HepG2 (cell line): ENCODE measurements around the gene NDRG2. TPM values are rescaled to one million over a fixed set of nuclear protein-coding genes. Genes with fewer than 3 reads are reported as not detected.

Experiments used
- CHCHD3 ChIP-seq: sonication (generic); formaldehyde crosslinking; IDR thresholded peaks from 2 replicates; pipeline ENCODE4 v1.8.0; 2022; ENCODE audit warnings: mild to moderate bottlenecking, missing genetic modification reagents, moderate library complexity
- FOXK2 ChIP-seq: fragments of 450-650 bp; IDR thresholded peaks from 2 replicates; pipeline ENCODE4 v1.6.1; 2016
- KMT2A ChIP-seq: sonication (generic); formaldehyde crosslinking; IDR thresholded peaks from 2 replicates; pipeline ENCODE4 v1.4.0; 2020; ENCODE audit warnings: missing genetic modification reagents
- MED1 ChIP-seq: sonication (generic); formaldehyde crosslinking; IDR thresholded peaks from 2 replicates; pipeline ENCODE4 v1.4.0; 2020; ENCODE audit warnings: missing genetic modification reagents
- POLR2AphosphoS5 ChIP-seq: IDR thresholded peaks from 2 replicates; pipeline ENCODE4 v1.6.1; 2012; ENCODE audit warnings: low read depth, low read length
- SAP130 ChIP-seq: IDR thresholded peaks from 2 replicates; pipeline ENCODE4 v1.6.1; 2016; ENCODE audit warnings: low read depth
- TBL1XR1 ChIP-seq: fragments of 150-350 bp; IDR thresholded peaks from 2 replicates; pipeline ENCODE4 v1.6.1; 2014; ENCODE audit warnings: borderline replicate concordance, low read length; ENCODE audit not compliant: partially characterized antibody
- ZNF570 ChIP-seq: sonication (generic); formaldehyde crosslinking; IDR thresholded peaks from 2 replicates; pipeline ENCODE4 v1.4.0; 2020; ENCODE audit warnings: mild to moderate bottlenecking, missing genetic modification reagents, borderline replicate concordance
- polyA plus RNA-seq, 8 experiments: library from polyadenylated mRNA; depleted of rRNA in 3 of 8; stranded (reverse) in 7 of 8; unstranded in 1 of 8; fragments of >200 nt; fragmentation: Illumina TruSeq in 4 of 8; extraction: Trizol in 4 of 8; gene quantifications; 2 replicates each; pipeline versions ENCODE4 v1.2.1 to v1.2.3, GENCODE V29; 2011 to 2016; ENCODE audit warnings: low read depth in 4 of 8, missing spikeins in 1 of 8, mixed read lengths in 1 of 8; ENCODE audit not compliant: insufficient read depth in 1 of 8
- total RNA-seq, 5 experiments: library from RNA; depleted of rRNA; stranded (reverse); fragments of >200 nt; fragmentation: Illumina TruSeq; extraction: Trizol; gene quantifications; 2 replicates each; pipeline ENCODE4 v1.2.3, GENCODE V29; 2016; ENCODE audit warnings: low read depth in 1 of 5
- TF ChIP-seq, protein P1 (sequence below): sonication (generic); formaldehyde crosslinking; IDR thresholded peaks from 2 replicates; pipeline ENCODE4 v1.9.0; 2021; ENCODE audit warnings: missing genetic modification reagents, borderline replicate concordance
- TF ChIP-seq, protein P2 (sequence below): sonication (generic); formaldehyde crosslinking; IDR thresholded peaks from one replicate; pipeline ENCODE4 v1.5.1; 2020; ENCODE audit warnings: mild to moderate bottlenecking, missing genetic modification reagents; ENCODE audit errors: not compliant biosample characterization
- TF ChIP-seq, protein P3 (sequence below): sonication (generic); formaldehyde crosslinking; IDR thresholded peaks from 2 replicates; pipeline ENCODE4 v1.5.0; 2020; ENCODE audit warnings: missing genetic modification reagents, mild to moderate bottlenecking, borderline replicate concordance
- TF ChIP-seq, protein P4 (sequence below): sonication (generic); formaldehyde crosslinking; IDR thresholded peaks from 2 replicates; pipeline ENCODE4 v1.4.0; 2020; ENCODE audit warnings: mild to moderate bottlenecking, missing genetic modification reagents

Gene NDRG2
- total and polyA plus RNA-seq, 2 of the 13 experiments (the other 11 are each of a cell fraction or from before 2014, with no cell fraction given): 27.2 to 189 TPM

DNA sequence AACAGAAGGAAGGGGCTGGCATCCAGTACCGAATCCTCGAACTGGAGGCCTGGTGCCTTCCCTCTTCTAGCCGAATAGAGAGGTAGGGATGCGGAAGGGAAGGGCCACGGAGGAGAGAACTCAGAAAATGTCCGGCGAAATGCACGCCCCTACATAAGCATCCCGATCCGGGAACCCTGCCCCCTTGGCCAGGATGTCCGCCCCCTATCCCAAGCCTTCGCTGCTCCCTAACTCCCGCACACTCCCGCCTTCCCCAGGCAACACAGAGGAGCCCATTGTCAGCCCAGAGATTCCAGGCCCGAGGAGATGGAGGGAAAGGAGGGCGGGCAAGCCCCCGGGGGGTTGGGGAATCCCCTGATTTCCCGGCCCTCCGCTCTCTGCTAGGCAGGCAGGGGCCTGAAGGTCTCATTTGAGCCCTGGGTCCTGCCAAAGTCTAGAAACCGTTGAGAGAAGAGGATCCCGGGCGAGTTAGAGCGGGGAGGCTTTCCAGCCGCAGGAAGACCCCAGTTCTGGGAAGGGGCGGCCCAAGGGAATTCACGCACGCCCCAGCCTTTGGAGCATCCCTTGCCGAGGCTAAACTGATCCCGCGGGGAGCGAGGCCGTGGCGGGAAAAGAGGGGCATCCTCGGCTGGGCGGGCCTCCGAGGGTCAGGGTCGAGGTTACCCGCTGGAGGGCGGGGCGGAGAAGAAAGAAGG is 44.7 kb upstream of the NDRG2 start (continued):
- TF ChIP-seq, protein P1, sequence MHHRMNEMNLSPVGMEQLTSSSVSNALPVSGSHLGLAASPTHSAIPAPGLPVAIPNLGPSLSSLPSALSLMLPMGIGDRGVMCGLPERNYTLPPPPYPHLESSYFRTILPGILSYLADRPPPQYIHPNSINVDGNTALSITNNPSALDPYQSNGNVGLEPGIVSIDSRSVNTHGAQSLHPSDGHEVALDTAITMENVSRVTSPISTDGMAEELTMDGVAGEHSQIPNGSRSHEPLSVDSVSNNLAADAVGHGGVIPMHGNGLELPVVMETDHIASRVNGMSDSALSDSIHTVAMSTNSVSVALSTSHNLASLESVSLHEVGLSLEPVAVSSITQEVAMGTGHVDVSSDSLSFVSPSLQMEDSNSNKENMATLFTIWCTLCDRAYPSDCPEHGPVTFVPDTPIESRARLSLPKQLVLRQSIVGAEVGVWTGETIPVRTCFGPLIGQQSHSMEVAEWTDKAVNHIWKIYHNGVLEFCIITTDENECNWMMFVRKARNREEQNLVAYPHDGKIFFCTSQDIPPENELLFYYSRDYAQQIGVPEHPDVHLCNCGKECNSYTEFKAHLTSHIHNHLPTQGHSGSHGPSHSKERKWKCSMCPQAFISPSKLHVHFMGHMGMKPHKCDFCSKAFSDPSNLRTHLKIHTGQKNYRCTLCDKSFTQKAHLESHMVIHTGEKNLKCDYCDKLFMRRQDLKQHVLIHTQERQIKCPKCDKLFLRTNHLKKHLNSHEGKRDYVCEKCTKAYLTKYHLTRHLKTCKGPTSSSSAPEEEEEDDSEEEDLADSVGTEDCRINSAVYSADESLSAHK (CRISPR knock-in tag): 0 out of 2 replicates have a peak, but pooled peaks have one; percentile 33
- TF ChIP-seq TBL1XR1 (peak; percentile 19), FOXK2 (no peak), MED1 (CRISPR knock-in tag) (peak; percentile 62), POLR2AphosphoS5 (no peak), KMT2A (peak; percentile 79; the same call in 1 of the 2 replicates), ZNF570 (0 out of 2 replicates have a peak, but pooled peaks have one; percentile 23), SAP130 (CRISPR knock-in tag) (peak; percentile 45), CHCHD3 (CRISPR knock-in tag) (peak; percentile 36; the same call in 1 of the 2 replicates)
- TF ChIP-seq, protein P2, sequence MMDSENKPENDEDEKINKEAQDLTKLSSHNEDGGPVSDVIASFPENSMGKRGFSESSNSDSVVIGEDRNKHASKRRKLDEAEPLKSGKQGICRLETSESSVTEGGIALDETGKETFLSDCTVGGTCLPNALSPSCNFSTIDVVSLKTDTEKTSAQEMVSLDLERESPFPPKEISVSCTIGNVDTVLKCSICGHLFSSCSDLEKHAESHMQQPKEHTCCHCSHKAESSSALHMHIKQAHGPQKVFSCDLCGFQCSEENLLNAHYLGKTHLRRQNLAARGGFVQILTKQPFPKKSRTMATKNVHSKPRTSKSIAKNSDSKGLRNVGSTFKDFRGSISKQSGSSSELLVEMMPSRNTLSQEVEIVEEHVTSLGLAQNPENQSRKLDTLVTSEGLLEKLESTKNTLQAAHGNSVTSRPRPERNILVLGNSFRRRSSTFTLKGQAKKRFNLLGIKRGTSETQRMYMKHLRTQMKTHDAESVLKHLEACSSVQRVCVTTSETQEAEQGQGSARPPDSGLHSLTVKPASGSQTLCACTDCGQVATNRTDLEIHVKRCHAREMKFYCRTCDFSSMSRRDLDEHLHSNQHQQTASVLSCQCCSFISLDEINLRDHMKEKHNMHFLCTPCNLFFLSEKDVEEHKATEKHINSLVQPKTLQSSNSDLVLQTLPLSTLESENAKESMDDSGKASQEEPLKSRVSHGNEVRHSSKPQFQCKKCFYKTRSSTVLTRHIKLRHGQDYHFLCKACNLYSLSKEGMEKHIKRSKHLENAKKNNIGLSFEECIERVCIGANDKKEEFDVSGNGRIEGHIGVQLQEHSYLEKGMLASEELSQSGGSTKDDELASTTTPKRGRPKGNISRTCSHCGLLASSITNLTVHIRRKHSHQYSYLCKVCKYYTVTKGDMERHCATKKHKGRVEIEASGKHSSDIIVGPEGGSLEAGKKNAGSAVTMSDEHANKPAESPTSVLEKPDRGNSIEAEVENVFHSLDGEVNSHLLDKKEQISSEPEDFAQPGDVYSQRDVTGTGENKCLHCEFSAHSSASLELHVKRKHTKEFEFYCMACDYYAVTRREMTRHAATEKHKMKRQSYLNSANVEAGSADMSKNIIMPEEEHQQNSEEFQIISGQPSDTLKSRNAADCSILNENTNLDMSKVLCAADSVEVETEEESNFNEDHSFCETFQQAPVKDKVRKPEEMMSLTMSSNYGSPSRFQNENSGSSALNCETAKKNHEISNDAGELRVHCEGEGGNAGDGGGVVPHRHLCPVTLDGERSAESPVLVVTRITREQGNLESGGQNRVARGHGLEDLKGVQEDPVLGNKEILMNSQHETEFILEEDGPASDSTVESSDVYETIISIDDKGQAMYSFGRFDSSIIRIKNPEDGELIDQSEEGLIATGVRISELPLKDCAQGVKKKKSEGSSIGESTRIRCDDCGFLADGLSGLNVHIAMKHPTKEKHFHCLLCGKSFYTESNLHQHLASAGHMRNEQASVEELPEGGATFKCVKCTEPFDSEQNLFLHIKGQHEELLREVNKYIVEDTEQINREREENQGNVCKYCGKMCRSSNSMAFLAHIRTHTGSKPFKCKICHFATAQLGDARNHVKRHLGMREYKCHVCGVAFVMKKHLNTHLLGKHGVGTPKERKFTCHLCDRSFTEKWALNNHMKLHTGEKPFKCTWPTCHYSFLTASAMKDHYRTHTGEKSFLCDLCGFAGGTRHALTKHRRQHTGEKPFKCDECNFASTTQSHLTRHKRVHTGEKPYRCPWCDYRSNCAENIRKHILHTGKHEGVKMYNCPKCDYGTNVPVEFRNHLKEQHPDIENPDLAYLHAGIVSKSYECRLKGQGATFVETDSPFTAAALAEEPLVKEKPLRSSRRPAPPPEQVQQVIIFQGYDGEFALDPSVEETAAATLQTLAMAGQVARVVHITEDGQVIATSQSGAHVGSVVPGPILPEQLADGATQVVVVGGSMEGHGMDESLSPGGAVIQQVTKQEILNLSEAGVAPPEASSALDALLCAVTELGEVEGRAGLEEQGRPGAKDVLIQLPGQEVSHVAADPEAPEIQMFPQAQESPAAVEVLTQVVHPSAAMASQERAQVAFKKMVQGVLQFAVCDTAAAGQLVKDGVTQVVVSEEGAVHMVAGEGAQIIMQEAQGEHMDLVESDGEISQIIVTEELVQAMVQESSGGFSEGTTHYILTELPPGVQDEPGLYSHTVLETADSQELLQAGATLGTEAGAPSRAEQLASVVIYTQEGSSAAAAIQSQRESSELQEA: peak; percentile 67
- TF ChIP-seq, protein P3, sequence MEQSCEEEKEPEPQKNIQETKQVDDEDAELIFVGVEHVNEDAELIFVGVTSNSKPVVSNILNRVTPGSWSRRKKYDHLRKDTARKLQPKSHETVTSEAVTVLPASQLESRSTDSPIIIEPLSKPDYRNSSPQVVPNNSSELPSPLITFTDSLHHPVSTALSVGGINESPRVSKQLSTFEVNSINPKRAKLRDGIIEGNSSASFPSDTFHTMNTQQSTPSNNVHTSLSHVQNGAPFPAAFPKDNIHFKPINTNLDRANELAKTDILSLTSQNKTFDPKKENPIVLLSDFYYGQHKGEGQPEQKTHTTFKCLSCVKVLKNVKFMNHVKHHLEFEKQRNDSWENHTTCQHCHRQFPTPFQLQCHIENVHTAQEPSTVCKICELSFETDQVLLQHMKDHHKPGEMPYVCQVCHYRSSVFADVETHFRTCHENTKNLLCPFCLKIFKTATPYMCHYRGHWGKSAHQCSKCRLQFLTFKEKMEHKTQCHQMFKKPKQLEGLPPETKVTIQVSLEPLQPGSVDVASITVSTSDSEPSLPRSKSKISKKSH (CRISPR knock-in tag): peak; percentile 47; the same call in 1 of the 2 replicates
- TF ChIP-seq, protein P4, sequence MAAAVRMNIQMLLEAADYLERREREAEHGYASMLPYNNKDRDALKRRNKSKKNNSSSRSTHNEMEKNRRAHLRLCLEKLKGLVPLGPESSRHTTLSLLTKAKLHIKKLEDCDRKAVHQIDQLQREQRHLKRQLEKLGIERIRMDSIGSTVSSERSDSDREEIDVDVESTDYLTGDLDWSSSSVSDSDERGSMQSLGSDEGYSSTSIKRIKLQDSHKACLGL: peak; percentile 30
